ENCODE results near the gene MMP7.
"Not testable (repeated sequence)": the region's sequence is repeated elsewhere in the genome, so short reads cannot be mapped to it uniquely, and the experiment has no call there.

The MMP7 gene

GRCh38 chr11:102538932-102539331 lies 8.4 kb upstream of the MMP7 start:
- no peak for DNase-seq (ENCODE audit: low read depth, low spot score)

- DNase-seq (ENCODE audit: low read depth, low spot score): no peak
Observed at GRCh38 chr11:102534261-102534872, 3.8 kb upstream of the MMP7 start.

DNA sequence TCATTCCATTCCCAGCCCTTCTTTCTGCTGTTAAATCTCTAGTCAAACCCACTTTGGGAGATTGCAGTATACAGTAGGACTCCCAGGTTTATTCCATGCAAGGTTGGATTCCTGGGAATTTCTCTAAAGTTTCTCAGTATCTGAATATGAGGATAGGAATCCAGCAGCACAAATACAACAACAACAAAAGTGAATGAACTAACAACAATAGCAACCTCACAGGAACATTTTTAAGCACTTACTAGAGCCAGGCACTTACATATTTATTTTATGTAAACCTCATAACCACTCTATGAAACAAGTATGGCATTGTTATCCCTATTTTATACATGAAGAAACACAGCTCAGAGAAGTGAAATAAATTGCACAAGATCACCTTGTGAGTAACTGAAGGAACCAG lies 1.9 kb downstream of the MMP7 start:
- DNase-seq (ENCODE audit: low read depth, low spot score): no peak

DNA sequence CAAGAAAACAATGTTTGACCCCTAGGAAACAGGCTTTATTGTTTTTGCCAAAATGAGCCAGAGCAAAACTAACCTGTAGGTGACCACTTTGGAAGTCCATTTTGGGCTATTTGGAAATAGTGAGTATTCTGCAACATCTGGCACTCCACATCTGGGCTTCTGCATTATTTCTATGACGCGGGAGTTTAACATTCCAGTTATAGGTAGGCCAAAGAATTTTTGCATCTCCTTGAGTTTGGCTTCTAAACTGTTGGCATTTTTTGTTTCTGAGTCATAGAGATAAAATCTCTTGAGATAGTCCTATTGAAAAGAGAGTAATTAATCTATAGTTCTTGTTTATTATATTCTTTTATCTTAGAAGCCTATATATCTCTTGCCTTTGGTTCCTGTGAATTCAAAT lies 2.9 kb downstream of the MMP7 start:
- DNase-seq (ENCODE audit: low read depth, low spot score): no peak

DNA sequence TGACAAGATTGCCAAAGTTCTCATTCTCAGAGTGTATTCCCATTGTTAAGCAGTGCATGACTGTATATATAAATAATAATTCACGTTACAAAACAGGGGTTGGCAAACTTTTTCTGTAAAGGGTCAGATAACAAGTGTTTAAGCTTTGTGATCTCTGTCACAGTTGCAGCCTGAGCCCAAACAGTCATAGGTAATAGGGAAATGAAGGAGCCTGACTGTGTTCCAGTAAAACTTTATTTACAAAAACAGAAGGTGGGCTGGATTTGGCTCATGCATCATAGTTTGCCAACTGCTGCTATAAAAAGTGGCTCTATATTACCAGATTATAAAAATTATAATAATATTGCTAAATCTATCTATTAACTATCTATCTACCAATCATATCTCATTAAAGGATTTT lies 3.5 kb downstream of the MMP7 start:
- no peak for DNase-seq (ENCODE audit: low read depth, low spot score)

GRCh38 chr11:102523887-102524286 lies 6.7 kb downstream of the MMP7 start:
- DNase-seq (ENCODE audit: low read depth, low spot score): no peak

- no peak for DNase-seq (ENCODE audit: low read depth, low spot score)
Observed at GRCh38 chr11:102523189-102523570, 7.4 kb downstream of the MMP7 start.

- no peak for DNase-seq (ENCODE audit: low read depth, low spot score)
Observed at GRCh38 chr11:102522312-102523188, 8.0 kb downstream of the MMP7 start.

- no peak for DNase-seq (ENCODE audit: low read depth, low spot score)
Observed at GRCh38 chr11:102521121-102521520, 9.4 kb downstream of the MMP7 start.

DNA sequence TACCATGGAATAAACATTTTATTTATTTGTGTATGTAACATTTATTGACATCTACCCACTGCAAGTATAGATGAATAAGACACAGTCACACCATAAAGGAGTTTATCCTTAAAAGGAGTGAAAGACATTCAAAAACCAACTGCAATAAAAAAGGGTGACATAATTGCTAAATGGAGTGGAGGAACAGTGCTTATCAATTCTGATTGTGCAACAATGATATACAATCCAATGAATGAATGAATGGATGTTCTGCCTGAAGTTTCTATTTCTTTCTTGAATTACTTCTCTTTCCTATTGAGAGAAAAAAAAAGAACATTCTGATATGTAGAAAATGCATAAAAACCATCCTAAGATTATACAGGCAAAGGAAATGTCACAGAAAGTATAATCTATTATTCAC lies 10.0 kb downstream of the MMP7 start:
- DNase-seq (ENCODE audit: low read depth, low spot score): no peak

DNA sequence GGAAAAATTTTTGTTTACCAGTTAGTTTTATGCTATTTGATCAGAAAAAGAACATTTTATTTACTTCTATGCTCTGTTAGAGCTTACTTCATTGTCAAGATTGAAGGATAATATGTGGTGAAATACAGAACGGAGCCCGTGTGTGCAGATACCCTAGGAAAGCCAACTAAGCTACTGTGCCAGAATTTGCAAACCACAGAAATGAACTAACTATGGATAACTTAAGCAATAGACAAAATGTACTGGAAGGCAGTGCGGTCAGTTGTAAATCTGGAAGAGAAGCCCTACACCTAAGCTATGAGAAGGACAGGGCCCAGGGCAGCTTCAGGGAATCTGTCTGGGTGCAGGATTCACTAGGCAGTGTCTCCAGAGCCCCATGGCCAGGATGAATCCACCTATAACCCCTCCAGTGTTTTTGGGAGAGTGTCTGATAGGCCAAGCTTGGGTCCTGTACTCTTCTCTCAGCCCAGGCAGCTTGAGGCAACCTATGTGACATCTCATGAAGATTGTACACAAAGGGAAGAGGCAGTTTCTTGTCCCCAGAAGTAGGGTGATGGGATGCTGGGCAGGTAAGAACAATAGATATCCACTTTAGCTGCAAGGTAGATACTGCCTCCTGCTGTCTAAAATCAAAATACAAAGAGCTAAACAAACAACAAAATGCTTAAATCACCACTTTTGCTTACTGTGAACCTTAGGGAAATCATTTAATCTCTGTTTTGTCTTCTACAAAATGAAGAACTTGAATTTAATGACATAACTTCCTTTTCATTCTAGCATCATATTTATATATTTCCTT lies 12.1 kb downstream of the MMP7 start:
- DNase-seq (ENCODE audit: low read depth, low spot score): no peak

- no peak for DNase-seq (ENCODE audit: low read depth, low spot score)
Observed at GRCh38 chr11:102517670-102518069, 12.9 kb downstream of the MMP7 start.

DNA sequence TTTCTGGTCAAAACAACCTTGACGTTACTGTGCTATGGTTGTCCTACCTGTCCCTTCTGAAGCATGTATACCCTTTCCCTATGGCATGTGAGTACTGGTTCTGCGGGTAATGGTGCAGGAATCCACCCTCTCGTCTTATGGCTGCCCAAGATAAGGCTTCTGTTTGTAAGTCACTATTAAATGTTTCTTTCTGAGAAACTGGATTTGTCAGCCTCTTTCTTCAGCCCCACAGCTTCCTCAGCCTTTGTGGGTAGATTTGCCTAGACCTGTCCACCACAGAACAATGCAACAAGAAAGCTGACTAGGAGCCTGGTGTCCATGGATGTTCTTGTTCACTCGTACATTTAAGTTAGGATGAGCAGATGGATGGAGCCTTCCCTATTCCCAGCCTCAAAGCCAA lies 14.4 kb downstream of the MMP7 start:
- DNase-seq (ENCODE audit: low read depth, low spot score): no peak

DNA sequence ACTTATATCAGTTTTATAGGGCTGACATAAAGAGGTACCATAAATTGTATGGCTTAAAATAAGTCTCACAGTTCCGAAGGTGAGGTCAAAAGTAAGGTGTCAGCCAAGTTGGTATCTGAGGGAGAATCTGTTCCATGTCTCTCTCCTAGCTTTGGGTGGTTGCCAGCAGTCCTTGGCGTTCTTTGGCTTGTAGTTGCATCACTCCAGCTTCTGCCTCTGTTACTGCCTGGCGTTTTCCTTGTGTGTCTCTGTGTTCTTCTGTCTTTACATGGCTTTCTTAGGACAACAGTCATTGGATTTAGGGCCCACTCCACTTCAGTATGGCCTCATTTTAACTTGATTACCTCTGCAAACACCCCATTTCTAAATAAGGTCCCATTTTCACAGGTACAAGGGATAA lies 16.7 kb downstream of the MMP7 start:
- no peak for DNase-seq (ENCODE audit: low read depth, low spot score)

DNA sequence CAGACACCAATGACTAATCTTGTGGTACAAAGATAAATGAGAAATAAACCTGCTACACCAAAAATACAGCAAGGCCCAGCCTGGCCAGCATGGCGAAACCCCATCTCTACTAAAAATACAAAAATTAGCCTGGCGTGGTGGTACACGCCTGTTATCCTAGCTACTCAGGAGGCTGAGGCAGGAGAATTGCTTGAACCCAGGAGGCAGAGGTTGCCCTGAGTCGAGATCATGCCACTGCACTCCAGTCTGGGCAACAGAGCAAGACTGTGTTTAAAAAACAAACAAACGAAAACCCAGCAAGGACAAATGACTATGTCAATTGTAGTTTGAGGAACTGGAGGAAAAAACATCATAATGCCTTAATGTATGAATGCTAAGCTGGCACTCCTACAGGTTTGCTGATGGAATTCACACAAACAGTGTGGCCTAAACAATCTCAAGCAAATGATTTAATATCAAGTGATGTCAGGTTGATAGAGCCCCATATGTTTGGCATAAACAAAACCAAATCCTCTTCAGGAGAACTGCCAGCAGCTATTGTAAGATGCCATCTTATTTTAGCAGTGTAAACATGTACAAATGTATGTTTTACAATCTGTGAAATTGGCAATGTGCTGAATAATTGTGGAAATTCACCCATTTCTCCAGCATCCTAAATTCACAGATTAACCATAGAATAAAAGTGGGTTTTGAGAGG lies 20.0 kb downstream of the MMP7 start:
- DNase-seq (ENCODE audit: low read depth, low spot score): no peak

- not testable (repeated sequence) for DNase-seq (ENCODE audit: low read depth, low spot score)
Observed at GRCh38 chr11:102502831-102503230, 27.7 kb downstream of the MMP7 start.

DNA sequence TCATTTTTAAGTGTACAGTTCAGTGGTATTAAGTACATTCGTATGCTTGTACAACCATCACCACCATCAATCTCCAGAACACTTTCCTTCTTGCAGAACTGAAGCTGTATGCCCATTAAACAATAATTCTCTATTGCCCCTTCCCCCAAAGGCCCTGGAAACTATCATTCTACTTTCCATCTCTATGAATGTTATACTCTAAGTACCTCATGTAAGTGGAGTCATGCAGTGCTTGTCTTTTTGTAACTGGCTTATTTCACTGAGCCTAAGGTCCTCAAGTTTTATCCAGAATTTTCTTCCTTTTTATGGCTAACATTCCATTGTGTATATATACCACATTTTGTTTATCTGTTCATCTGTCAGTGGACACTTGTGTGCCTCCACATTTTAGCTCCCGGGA lies 29.7 kb downstream of the MMP7 start:
- DNase-seq (ENCODE audit: low read depth, low spot score): no peak

GRCh38 chr11:102499931-102500330 lies 30.6 kb downstream of the MMP7 start:
- DNase-seq (ENCODE audit: low read depth, low spot score): no peak

DNA sequence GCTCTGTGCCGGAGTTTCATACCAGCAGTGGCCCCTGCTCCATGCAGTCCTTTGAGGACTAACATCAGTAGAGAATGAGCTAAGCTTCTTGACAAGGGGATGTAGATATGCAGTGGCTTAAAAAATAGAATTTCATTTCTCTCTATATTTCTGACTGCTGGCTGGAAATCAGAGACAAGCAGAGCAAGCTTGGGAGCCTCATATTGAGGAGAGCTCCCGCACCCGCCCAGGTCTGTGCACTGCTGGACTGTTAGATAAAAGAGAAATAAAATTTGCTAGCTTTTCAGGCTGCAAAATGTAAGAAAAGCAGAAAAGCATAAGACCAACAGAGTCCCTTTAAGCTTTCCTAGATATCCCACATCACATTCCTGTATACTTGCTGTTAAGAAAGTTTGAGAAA lies 31.4 kb downstream of the MMP7 start:
- DNase-seq (ENCODE audit: low read depth, low spot score): no peak

DNA sequence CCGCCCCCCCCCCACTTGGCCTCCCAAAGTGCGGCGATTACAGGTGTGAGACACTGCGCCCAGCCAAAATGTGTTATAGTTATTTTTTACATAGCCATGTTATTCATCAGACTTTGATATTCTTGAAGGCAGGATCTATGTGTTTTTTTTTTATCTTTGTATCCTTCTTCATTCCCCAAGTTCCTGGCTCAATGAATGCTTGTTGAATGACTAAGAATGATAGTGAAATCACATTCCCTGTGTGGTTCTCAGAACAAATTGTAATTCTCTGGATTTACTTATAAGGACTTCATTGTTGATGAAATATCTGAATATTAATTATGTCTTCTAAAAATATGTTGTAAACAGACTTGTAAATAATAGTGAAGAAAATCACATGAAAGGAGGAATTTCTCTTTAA lies 33.5 kb downstream of the MMP7 start:
- no peak for DNase-seq (ENCODE audit: low read depth, low spot score)

DNA sequence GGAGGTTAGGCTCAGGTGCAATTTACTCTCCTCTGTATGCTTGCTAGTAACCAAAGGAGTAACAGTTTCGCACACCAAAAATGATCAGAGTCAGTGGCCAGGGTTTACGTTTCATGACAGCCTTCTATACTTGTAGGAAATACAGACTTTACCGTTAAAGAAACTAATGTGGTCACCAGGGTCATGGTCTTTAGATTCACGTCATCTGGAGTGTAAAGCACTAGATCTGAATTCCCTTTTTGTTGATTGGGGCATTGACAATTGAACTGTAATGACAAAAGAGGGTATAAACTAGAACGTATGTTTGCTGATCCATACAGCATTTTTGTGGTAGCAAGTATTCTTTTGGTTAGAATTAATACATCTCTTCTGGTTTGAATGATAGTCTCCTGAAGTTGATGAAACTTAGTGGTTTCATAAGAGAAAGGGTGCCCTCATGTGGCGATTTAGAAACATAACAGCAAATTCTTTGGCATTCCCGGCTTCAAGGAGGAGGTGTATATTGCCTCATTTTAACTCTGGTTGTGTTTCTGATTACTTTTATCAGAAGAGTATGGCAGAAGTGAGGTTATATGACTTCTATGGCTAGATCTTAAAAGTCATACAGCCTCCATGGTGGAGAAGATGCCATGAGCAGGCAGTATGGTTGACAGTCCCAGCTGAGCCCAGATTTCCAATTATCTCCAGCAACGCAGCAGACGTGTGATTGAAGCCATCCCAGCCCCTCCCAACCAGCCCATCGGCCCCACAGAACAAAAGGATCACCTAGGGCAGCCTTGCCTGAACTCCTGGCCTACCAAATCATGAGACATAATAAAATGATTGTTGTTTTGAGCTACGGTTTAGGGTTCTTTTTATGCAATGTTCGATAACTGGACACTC lies 35.1 kb downstream of the MMP7 start:
- peak; percentile 73 for DNase-seq (ENCODE audit: low read depth, low spot score)
